ENCODE data around the gene CIZ1. TPM values are rescaled to one million over a fixed set of nuclear protein-coding genes. Genes with fewer than 3 reads are reported as not detected.

CIZ1 gene
- total and polyA plus RNA-seq, 9 of the 15 experiments (the other 6 are each of a cell fraction or from before 2014, with no cell fraction given): 6.6 to 329 (median 87.8) TPM

- TF ChIP-seq E2F6 (IDR thresholded peaks at IDR 0.05; ENCODE audit: borderline replicate concordance in 1 of 2, extremely low read depth in 1 of 2, insufficient read depth in 1 of 2, insufficient read length in 1 of 2, low read depth in 1 of 2, low read length in 1 of 2, poor library complexity in 1 of 2, severe bottlenecking in 1 of 2) (peak in 1 of 2 experiments; percentile 77), RBFOX2 (IDR thresholded peaks at IDR 0.05; ENCODE audit: low read depth, low read length) (peak; percentile 56; the same call in 1 of the 2 replicates), NFXL1 (CRISPR knock-in tag; IDR thresholded peaks at IDR 0.05) (no peak), ARID1B (IDR thresholded peaks at IDR 0.05) (no peak), NR4A1 (CRISPR knock-in tag; IDR thresholded peaks at IDR 0.05) (no peak), NR4A1 (tag; IDR thresholded peaks at IDR 0.05) (0 out of 2 replicates have a peak, but pooled peaks have one; percentile 10), ZNF407 (IDR thresholded peaks at IDR 0.05; ENCODE audit: low read depth) (no peak), POLR2G (IDR thresholded peaks at IDR 0.05; ENCODE audit: low read depth, low read length) (peak; percentile 59), HMBOX1 (IDR thresholded peaks at IDR 0.05) (no peak), CTBP1 (IDR thresholded peaks at IDR 0.05; ENCODE audit: borderline replicate concordance) (no peak), TGIF2 (CRISPR knock-in tag; IDR thresholded peaks at IDR 0.05) (no peak), SRSF1 (IDR thresholded peaks at IDR 0.05; ENCODE audit: low read depth, low read length) (no peak), ATF3 (IDR thresholded peaks at IDR 0.05) (no peak), ATF3 (CRISPR knock-in tag; conservative IDR thresholded peaks at IDR 0.05) (0 out of 2 replicates have a peak, but pooled peaks have one; percentile 31), NFIC (IDR thresholded peaks at IDR 0.05) (no peak), LEF1 (IDR thresholded peaks at IDR 0.05) (no peak), MAFK (IDR thresholded peaks at IDR 0.05; ENCODE audit: low read length) (0 out of 2 replicates have a peak, but pooled peaks have one; percentile 1)
Measured at GRCh38 chr9:128150594-128151308, 40.6 kb downstream of the CIZ1 start (continued).

All from K562 (cell line).